ENCODE measurements around the gene HBG1.

HBG1 gene

GRCh38 chr11:5289696-5290095 is 40.0 kb upstream of the HBG1 start:
- TF ChIP-seq CTCF (IDR thresholded peaks at IDR 0.05; ENCODE audit: low read depth, low read length, missing control alignments): no peak
- H3K4me3 ChIP-seq (ENCODE audit: low read depth, low read length): no peak overlapping the region
- no peak for DNase-seq (ENCODE audit: low read depth)

- no peak for DNase-seq (ENCODE audit: low read depth)
- TF ChIP-seq CTCF (IDR thresholded peaks at IDR 0.05; ENCODE audit: low read depth, low read length, missing control alignments): no peak
- no peak overlapping the region for H3K4me3 ChIP-seq (ENCODE audit: low read depth, low read length)
Observed at GRCh38 chr11:5288906-5289550, 39.4 kb upstream of the HBG1 start.

- H3K4me3 ChIP-seq (ENCODE audit: low read depth, low read length): no peak overlapping the region
- no peak for DNase-seq (ENCODE audit: low read depth)
- no peak for TF ChIP-seq CTCF (IDR thresholded peaks at IDR 0.05; ENCODE audit: low read depth, low read length, missing control alignments)
Observed at GRCh38 chr11:5288108-5288905, 38.6 kb upstream of the HBG1 start.

- no peak for TF ChIP-seq CTCF (IDR thresholded peaks at IDR 0.05; ENCODE audit: low read depth, low read length, missing control alignments)
- no peak for DNase-seq (ENCODE audit: low read depth)
- H3K4me3 ChIP-seq (ENCODE audit: low read depth, low read length): no peak overlapping the region
Observed at GRCh38 chr11:5286901-5287300, 37.2 kb upstream of the HBG1 start.

- no peak for TF ChIP-seq CTCF (IDR thresholded peaks at IDR 0.05; ENCODE audit: low read depth, low read length, missing control alignments)
- DNase-seq (ENCODE audit: low read depth): no peak
- H3K4me3 ChIP-seq (ENCODE audit: low read depth, low read length): no peak overlapping the region
Observed at GRCh38 chr11:5286351-5286750, 36.7 kb upstream of the HBG1 start.

- no peak for DNase-seq (ENCODE audit: low read depth)
- no peak for TF ChIP-seq CTCF (IDR thresholded peaks at IDR 0.05; ENCODE audit: low read depth, low read length, missing control alignments)
- no peak overlapping the region for H3K4me3 ChIP-seq (ENCODE audit: low read depth, low read length)
Observed at GRCh38 chr11:5285703-5286340, 36.2 kb upstream of the HBG1 start.

Data from GM12864 (cell line).